Activated CD4-positive, alpha-beta T cell treated with anti-CD3 and anti-CD28 coated beads, Interleukin-2, amount 50 U/mL, for 1 hour (primary cell): ENCODE measurements around the gene BICC1.
"Not testable (repeated sequence)": the region's sequence is repeated elsewhere in the genome, so short reads cannot be mapped to it uniquely, and the experiment has no call there.

Experiments
- DNase-seq: peaks from one replicate; pipeline ENCODE4 v3.0.0-alpha.2; 2020

Gene BICC1

GRCh38 chr10:58833771-58834561, 321.3 kb downstream of the BICC1 start:
- no peak for DNase-seq

- no peak for DNase-seq
These were observed 323.6 kb downstream of the BICC1 start for GRCh38 chr10:58836176-58836700.

- no peak for DNase-seq
These were observed 324.4 kb downstream of the BICC1 start for GRCh38 chr10:58836991-58837575.

- no peak for DNase-seq
These were observed 325.2 kb downstream of the BICC1 start for GRCh38 chr10:58837826-58838225.

- DNase-seq: no peak
These were observed 326.0 kb downstream of the BICC1 start for GRCh38 chr10:58838561-58839208.

- DNase-seq: no peak
These were observed 327.1 kb downstream of the BICC1 start for GRCh38 chr10:58839771-58840170.

GRCh38 chr10:58840840-58841435, 328.3 kb downstream of the BICC1 start:
- DNase-seq: no peak

- DNase-seq: no peak
These were observed 330.2 kb downstream of the BICC1 start for GRCh38 chr10:58842860-58843376.

- no peak for DNase-seq
These were observed 331.1 kb downstream of the BICC1 start for GRCh38 chr10:58843760-58844159.

- DNase-seq: no peak
These were observed 332.0 kb downstream of the BICC1 start for GRCh38 chr10:58844680-58845079.

GRCh38 chr10:58846856-58847255, 334.2 kb downstream of the BICC1 start:
- DNase-seq: no peak

- no peak for DNase-seq
These were observed 338.9 kb downstream of the BICC1 start for GRCh38 chr10:58851606-58852005.

- DNase-seq: no peak
These were observed 341.0 kb downstream of the BICC1 start for GRCh38 chr10:58853668-58854067.

- no peak for DNase-seq
These were observed 342.1 kb downstream of the BICC1 start for GRCh38 chr10:58854811-58855210.

GRCh38 chr10:58856508-58857240, 344.0 kb downstream of the BICC1 start:
- no peak for DNase-seq

- DNase-seq: no peak
These were observed 344.7 kb downstream of the BICC1 start for GRCh38 chr10:58857251-58857805.

GRCh38 chr10:58858123-58858522, 345.5 kb downstream of the BICC1 start:
- not testable (repeated sequence) for DNase-seq

- DNase-seq: no peak
These were observed 346.9 kb downstream of the BICC1 start for GRCh38 chr10:58859526-58859925.

GRCh38 chr10:58867683-58868082, 355.0 kb downstream of the BICC1 start:
- DNase-seq: no peak

GRCh38 chr10:58868736-58869435, 356.2 kb downstream of the BICC1 start:
- DNase-seq: no peak

- no peak for DNase-seq
These were observed 357.4 kb downstream of the BICC1 start for GRCh38 chr10:58870070-58870469.
